ENCODE measurements around the gene CFAP251.
"Not testable (repeated sequence)": the region's sequence is repeated elsewhere in the genome, so short reads cannot be mapped to it uniquely, and the experiment has no call there.

DNA sequence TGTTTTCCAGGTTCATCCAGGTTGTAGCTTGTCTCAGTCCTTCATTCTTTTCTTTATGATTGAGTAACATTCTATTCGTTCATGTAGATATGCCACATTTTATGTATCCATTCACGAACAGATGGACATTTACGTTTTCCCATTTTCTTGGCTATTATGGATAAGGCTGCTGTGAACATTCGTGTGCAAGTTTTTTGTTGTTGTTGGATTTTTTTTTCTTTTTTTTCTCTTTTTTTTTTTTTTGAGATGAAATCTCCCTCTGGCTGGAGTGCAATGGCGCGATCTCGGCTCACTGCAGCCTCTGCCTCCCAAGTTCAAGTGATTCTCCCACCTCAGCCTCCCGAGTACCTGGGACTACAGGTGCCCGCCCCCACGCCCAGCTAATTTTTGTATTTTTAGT, 70.1 kb downstream of the CFAP251 start:
- not testable (repeated sequence) for TF ChIP-seq CTCF (IDR thresholded peaks at IDR 0.05); EP300 (IDR thresholded peaks at IDR 0.05; ENCODE audit: low read depth); POLR2AphosphoS5 (IDR thresholded peaks at IDR 0.05)

Measured in transverse colon (tissue), 4 donors.